ENCODE results near the gene SNCA. TPM values are rescaled to one million over a fixed set of nuclear protein-coding genes. Genes with fewer than 3 reads are reported as not detected.

Gene SNCA
- polyA plus RNA-seq, 3 donors = 13.2 to 39.4 (median 24.3) TPM

GRCh38 chr4:89754531-89754930 is 82.4 kb downstream of the SNCA start:
- Histone ChIP-seq H3K9ac (ENCODE audit: insufficient read depth, low read length, poor library complexity, severe bottlenecking) (no peak overlapping the region), H3K36me3 (replicated peaks in 1 of 2; ENCODE audit: control insufficient read depth in 1 of 2, insufficient read depth in 2 of 2, low read length in 2 of 2) (no peaks in the 10 kb centered on the region), H2AFZ (ENCODE audit: insufficient read depth, low read depth, low read length, poor library complexity, severe bottlenecking) (no peak overlapping the region), H3K9me3 (replicated peaks in 1 of 2; ENCODE audit: control insufficient read depth in 1 of 2, insufficient read depth in 1 of 2, low read length in 2 of 2) (no peaks in the 10 kb centered on the region), H3K27ac (ENCODE audit: low read depth in 1 of 2, low read length in 2 of 2) (no peak overlapping the region), H3K79me2 (ENCODE audit: insufficient read depth, low read length) (no peaks in the 10 kb centered on the region), H3K4me1 (ENCODE audit: control insufficient read depth in 1 of 2, insufficient read depth in 2 of 2, low read length in 2 of 2) (no peaks in the 10 kb centered on the region), H3K4me3 (replicated peaks in 1 of 3; ENCODE audit: low read depth in 2 of 3, low read length in 3 of 3) (no peak overlapping the region), H3K27me3 (ENCODE audit: control insufficient read depth in 2 of 2, insufficient read depth in 2 of 2, low read length in 2 of 2) (no peaks in the 10 kb centered on the region), H3K4me2 (replicated peaks; ENCODE audit: extremely low read depth, low read length, poor library complexity, severe bottlenecking) (no peak overlapping the region), H4K20me1 (ENCODE audit: insufficient read depth, low read length) (no peaks in the 10 kb centered on the region)
- peaks cover 0 to 2% (median 0%) of the 10 kb centered on the region in 3 donors for H3K27me3 Mint-ChIP-seq (ENCODE audit: low read depth in 3 of 3)
- H3K9me3 Mint-ChIP-seq = no peaks in the 10 kb centered on the region
- no peak for TF ChIP-seq CTCF (IDR thresholded peaks at IDR 0.05)
- no CpG with 5 or more reads among the region's 4 CpGs for WGBS (ENCODE audit: insufficient coverage)
- no peaks in the 10 kb centered on the region for H3K4me1 Mint-ChIP-seq
- intact Hi-C loops (cut with micrococcal nuclease) = no loop called here
- no peak overlapping the region for H3K27ac Mint-ChIP-seq
- H3K4me3 Mint-ChIP-seq = no peak overlapping the region
- DNase-seq = no peak
- H3K36me3 Mint-ChIP-seq = no peaks in the 10 kb centered on the region

GRCh38 chr4:89753601-89754066 is 83.3 kb downstream of the SNCA start:
- Histone ChIP-seq H3K4me2 (replicated peaks; ENCODE audit: extremely low read depth, low read length, poor library complexity, severe bottlenecking) (no peak overlapping the region), H3K4me1 (ENCODE audit: control insufficient read depth in 1 of 2, insufficient read depth in 2 of 2, low read length in 2 of 2) (no peaks in the 10 kb centered on the region), H2AFZ (ENCODE audit: insufficient read depth, low read depth, low read length, poor library complexity, severe bottlenecking) (no peak overlapping the region), H3K4me3 (replicated peaks in 1 of 3; ENCODE audit: low read depth in 2 of 3, low read length in 3 of 3) (no peak overlapping the region), H3K36me3 (replicated peaks in 1 of 2; ENCODE audit: control insufficient read depth in 1 of 2, insufficient read depth in 2 of 2, low read length in 2 of 2) (no peaks in the 10 kb centered on the region), H3K79me2 (ENCODE audit: insufficient read depth, low read length) (no peaks in the 10 kb centered on the region), H3K27me3 (ENCODE audit: control insufficient read depth in 2 of 2, insufficient read depth in 2 of 2, low read length in 2 of 2) (no peaks in the 10 kb centered on the region), H3K27ac (ENCODE audit: low read depth in 1 of 2, low read length in 2 of 2) (no peak overlapping the region), H4K20me1 (ENCODE audit: insufficient read depth, low read length) (no peaks in the 10 kb centered on the region), H3K9ac (ENCODE audit: insufficient read depth, low read length, poor library complexity, severe bottlenecking) (no peak overlapping the region), H3K9me3 (replicated peaks in 1 of 2; ENCODE audit: control insufficient read depth in 1 of 2, insufficient read depth in 1 of 2, low read length in 2 of 2) (no peaks in the 10 kb centered on the region)
- DNase-seq = no peak
- Mint-ChIP-seq H3K4me1 (no peaks in the 10 kb centered on the region), H3K9me3 (no peaks in the 10 kb centered on the region), H3K4me3 (no peak overlapping the region), H3K36me3 (no peaks in the 10 kb centered on the region), H3K27ac (no peak overlapping the region), H3K27me3 (ENCODE audit: low read depth in 3 of 3) (peaks cover 0 to 2% (median 0%) of the 10 kb centered on the region in 3 donors)
- intact Hi-C loops (cut with micrococcal nuclease) = no loop called here
- no CpG with 5 or more reads among the region's 5 CpGs for WGBS (ENCODE audit: insufficient coverage)
- no peak for TF ChIP-seq CTCF (IDR thresholded peaks at IDR 0.05)
